Lower lobe of right lung (tissue), 2 donors: Measurements from ENCODE around the gene SIGLEC7. TPM values are rescaled to one million over a fixed set of nuclear protein-coding genes. Genes with fewer than 3 reads are reported as not detected.
A peak's percentile ranks its signal among the peaks of the same experiment; 100 is the strongest.

Source experiments
- ATAC-seq, 2 donors: fragments of 200-7000 bp; cut with Tn5 transposase; one replicate each; pipeline ENCODE4 v1.9.1; 2020 to 2022; ENCODE audit warnings: mild to moderate bottlenecking in 2 of 2, moderate library complexity in 2 of 2
- DNase-seq: peaks from one replicate; pipeline ENCODE4 v3.0.0-alpha.2; 2020
- H3K27ac ChIP-seq: fragments of 200-600 bp; one replicate; pipeline ENCODE4 v1.8.0; 2022
- H3K27me3 ChIP-seq: fragments of 200-600 bp; one replicate; pipeline ENCODE4 v1.8.0; 2022; ENCODE audit warnings: low read depth
- H3K36me3 ChIP-seq: fragments of 200-600 bp; one replicate; pipeline ENCODE4 v1.8.0; 2022; ENCODE audit warnings: mild to moderate bottlenecking
- H3K4me1 ChIP-seq: fragments of 200-600 bp; one replicate; pipeline ENCODE4 v1.8.0; 2022
- H3K4me3 ChIP-seq: fragments of 200-600 bp; one replicate; pipeline ENCODE4 v1.8.0; 2022; ENCODE audit warnings: mild to moderate bottlenecking
- H3K9me3 ChIP-seq: fragments of 200-600 bp; one replicate; pipeline ENCODE4 v1.8.0; 2022
- CTCF ChIP-seq: fragments of 200-600 bp; IDR thresholded peaks from one replicate; pipeline ENCODE4 v1.8.0; 2022; ENCODE audit warnings: antibody characterized with exemption, mild to moderate bottlenecking
- intact Hi-C: fragments of 100-400 bp; cut with DNase I; formaldehyde crosslinking; loops from one replicate; pipeline ENCODE4 v1.11.0; 2022
- total RNA-seq: library from RNA; stranded (reverse); fragmentation: NEBNext Ultra II Directional; extraction: Animal tissue kit (Norgen Biotek cat#: 25700); gene quantifications from one replicate; pipeline ENCODE4 v1.2.1, GENCODE V29; 2021
- donor health status: DM: no; HTN: yes; CAD: no; lungs with severe emphysema.

Gene SIGLEC7
- total RNA-seq, 1 donor from 2014 or later = 10.0 TPM

DNA sequence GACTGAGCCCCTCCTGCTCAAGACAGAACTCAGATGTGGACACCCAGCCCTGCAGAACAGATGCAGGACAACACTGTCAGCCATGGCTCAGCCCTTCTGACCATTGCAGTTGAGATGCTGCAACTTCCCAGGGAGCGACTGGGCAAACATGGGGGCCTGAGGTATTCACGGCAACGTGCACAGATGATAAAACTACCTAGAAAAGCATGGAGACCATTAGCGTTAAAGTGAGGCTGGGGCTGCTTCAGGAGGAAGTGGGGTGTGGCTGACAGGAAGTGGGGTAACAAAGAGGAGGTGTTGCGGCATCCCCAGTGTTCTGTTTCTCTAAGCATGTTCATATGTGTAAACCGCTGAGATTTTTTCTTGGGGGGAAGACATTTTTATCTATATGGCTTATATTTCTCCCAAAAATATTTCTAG, 18.7 kb upstream of the SIGLEC7 start:
- intact Hi-C loops = no loop called here
- ATAC-seq (peak; percentile 66 to 69), DNase-seq (peak; percentile 76)
- Histone ChIP-seq H3K4me1 (peaks cover 27% of the 10 kb centered on the region), H3K36me3 (no peaks in the 10 kb centered on the region), H3K27me3 (no peaks in the 10 kb centered on the region), H3K9me3 (no peaks in the 10 kb centered on the region), H3K4me3 (peak overlapping the region; percentile 27), H3K27ac (peak overlapping the region; percentile 80)
- TF ChIP-seq CTCF = no peak

- Histone ChIP-seq H3K9me3 (no peaks in the 10 kb centered on the region), H3K27ac (peak overlapping the region; percentile 80), H3K4me3 (peak overlapping the region; percentile 26), H3K36me3 (no peaks in the 10 kb centered on the region), H3K27me3 (no peaks in the 10 kb centered on the region), H3K4me1 (peaks cover 31% of the 10 kb centered on the region)
- intact Hi-C loops = no loop called here
- ATAC-seq = peak in 1 of 2 donors; percentile 28
- DNase-seq = no peak
- TF ChIP-seq CTCF = no peak
These were observed 18.3 kb upstream of the SIGLEC7 start for GRCh38 chr19:51123802-51124201.

- Histone ChIP-seq H3K36me3 (no peaks in the 10 kb centered on the region), H3K4me1 (peaks cover 34% of the 10 kb centered on the region), H3K9me3 (no peaks in the 10 kb centered on the region), H3K27me3 (no peaks in the 10 kb centered on the region), H3K27ac (peak overlapping the region; percentile 80), H3K4me3 (peak overlapping the region; percentile 43)
- no peak for ATAC-seq
- no peak for TF ChIP-seq CTCF
- no peak for DNase-seq
- intact Hi-C loops = no loop called here
These were observed 17.9 kb upstream of the SIGLEC7 start for GRCh38 chr19:51124216-51124615.

DNA sequence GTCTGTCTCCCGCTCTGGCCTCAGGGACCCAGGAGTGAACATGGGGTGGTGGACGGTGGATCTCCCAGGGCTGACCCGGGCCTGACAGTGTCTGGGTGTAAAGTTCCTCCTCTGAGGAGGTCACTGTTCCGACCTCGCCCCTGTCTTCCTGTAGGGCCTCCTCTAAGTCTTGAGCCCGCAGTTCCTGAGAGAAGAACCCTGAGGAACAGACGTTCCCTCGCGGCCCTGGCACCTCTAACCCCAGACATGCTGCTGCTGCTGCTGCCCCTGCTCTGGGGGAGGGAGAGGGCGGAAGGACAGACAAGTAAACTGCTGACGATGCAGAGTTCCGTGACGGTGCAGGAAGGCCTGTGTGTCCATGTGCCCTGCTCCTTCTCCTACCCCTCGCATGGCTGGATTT, 17.4 kb upstream of the SIGLEC7 start, which contains the start of gene SIGLEC9:
Gene SIGLEC9 (plus strand): TSS at position 178 of the 400 bp plus-strand sequence. CDS start 69 bp downstream, at position 247.
- intact Hi-C loops = no loop called here
- H3K36me3 ChIP-seq = no peaks in the 10 kb centered on the region
- ATAC-seq (peak; percentile 37 to 61), DNase-seq (peak; percentile 79)
- H3K4me3 ChIP-seq = peak within 1 kb of the TSS; percentile 43
- no peaks in the 10 kb centered on the region for H3K9me3 ChIP-seq
- no peak for TF ChIP-seq CTCF
- peaks cover 30% of the 10 kb centered on the region for H3K4me1 ChIP-seq
- peak within 1 kb of the TSS; percentile 80 for H3K27ac ChIP-seq
- H3K27me3 ChIP-seq = no peaks in the 10 kb centered on the region

GRCh38 chr19:51125421-51126075, 16.6 kb upstream of the SIGLEC7 start:
- H3K27ac ChIP-seq = peak overlapping the region; percentile 80
- DNase-seq (no peak), ATAC-seq (no peak)
- no peaks in the 10 kb centered on the region for H3K9me3 ChIP-seq
- H3K4me3 ChIP-seq = peak overlapping the region; percentile 43
- peaks cover 30% of the 10 kb centered on the region for H3K4me1 ChIP-seq
- intact Hi-C loops = no loop called here
- no peak for TF ChIP-seq CTCF
- no peaks in the 10 kb centered on the region for H3K36me3 ChIP-seq
- no peaks in the 10 kb centered on the region for H3K27me3 ChIP-seq
